ENCODE measurements around the gene FER. TPM values are rescaled to one million over a fixed set of nuclear protein-coding genes. Genes with fewer than 3 reads are reported as not detected.

FER gene
- polyA plus RNA-seq, 1 of the 3 experiments (the other 2 are of a cell fraction) = 1.8 TPM

GRCh38 chr5:108810717-108811116 lies 63.0 kb downstream of the FER start:
- 86% methylated on average over 2 of the region's 3 CpGs for WGBS (ENCODE audit: low lambda C conversion rate)

GRCh38 chr5:108813673-108814072 lies 66.0 kb downstream of the FER start:
- no peak overlapping the region for H3K4me2 ChIP-seq
- no peaks in the 10 kb centered on the region for H4K20me1 ChIP-seq (ENCODE audit: insufficient read depth)
- peaks cover 46% of the 10 kb centered on the region for H3K79me2 ChIP-seq (ENCODE audit: insufficient read depth)
- no peaks in the 10 kb centered on the region for H3K36me3 ChIP-seq (replicated peaks in 1 of 2; ENCODE audit: control insufficient read depth in 1 of 2, insufficient read depth in 2 of 2, low read length in 1 of 2)
- H3K27ac ChIP-seq (ENCODE audit: low read depth in 2 of 2, low read length in 1 of 2) = no peak overlapping the region
- ChIA-PET POLR2A (no interaction called here), CTCF (no interaction called here)
- WGBS (ENCODE audit: low lambda C conversion rate) = 97% methylated on average over 3 of the region's 3 CpGs
- no peaks in the 10 kb centered on the region for H3K9me3 ChIP-seq
- no peak overlapping the region for H3K4me3 ChIP-seq (ENCODE audit: low read depth in 2 of 2, low read length in 1 of 2)
- H3K4me1 ChIP-seq (ENCODE audit: control insufficient read depth in 1 of 2, insufficient read depth in 2 of 2, low read depth in 1 of 2, low read length in 1 of 2) = no peaks in the 10 kb centered on the region; a peak in 1 of 4 replicates
- TF ChIP-seq TAF1 (IDR thresholded peaks at IDR 0.05; ENCODE audit: borderline replicate concordance, low read depth, low read length) (no peak), MAX (IDR thresholded peaks at IDR 0.05; ENCODE audit: low read depth) (no peak), USF2 (IDR thresholded peaks at IDR 0.05; ENCODE audit: borderline replicate concordance, low read depth, low read length) (no peak), CHD2 (IDR thresholded peaks at IDR 0.05; ENCODE audit: low read length, partially characterized antibody) (no peak), TEAD4 (IDR thresholded peaks at IDR 0.05; ENCODE audit: borderline replicate concordance, insufficient read depth) (no peak)
- peaks cover 10% of the 10 kb centered on the region for H3F3A ChIP-seq (replicated peaks; ENCODE audit: insufficient read depth)
- DNase-seq = no peak
- no peaks in the 10 kb centered on the region for H3K27me3 ChIP-seq (ENCODE audit: insufficient read depth)
- H3K9me2 ChIP-seq = no peaks in the 10 kb centered on the region
- H2AFZ ChIP-seq (ENCODE audit: low read depth) = no peak overlapping the region
- H3K9ac ChIP-seq = no peak overlapping the region

More at GRCh38 chr5:108810717-108811116, 63.0 kb downstream of the FER start:
- H3K79me2 ChIP-seq (ENCODE audit: insufficient read depth) = peaks cover 69% of the 10 kb centered on the region
- TF ChIP-seq FOXJ3 (CRISPR knock-in tag; IDR thresholded peaks at IDR 0.05) (no peak), MXI1 (IDR thresholded peaks at IDR 0.05; ENCODE audit: low read depth, low read length) (no peak)
- ChIA-PET CTCF (interaction anchor here (1.0 kb wide), 1 partner anchor 19 kb away, joined by 3 read pairs; no protein-coding TSS in a partner anchor), POLR2A (no interaction called here)
- H3K9ac ChIP-seq = no peak overlapping the region
- no peaks in the 10 kb centered on the region for H3K9me2 ChIP-seq
- H3K27ac ChIP-seq (ENCODE audit: low read depth in 2 of 2, low read length in 1 of 2) = no peak overlapping the region
- no peak overlapping the region for H3K4me2 ChIP-seq
- H3K4me1 ChIP-seq (ENCODE audit: control insufficient read depth in 1 of 2, insufficient read depth in 2 of 2, low read depth in 1 of 2, low read length in 1 of 2) = no peaks in the 10 kb centered on the region
- no peaks in the 10 kb centered on the region for H3K27me3 ChIP-seq (ENCODE audit: insufficient read depth)
- H3K9me3 ChIP-seq = no peaks in the 10 kb centered on the region
- H3K4me3 ChIP-seq (ENCODE audit: low read depth in 2 of 2, low read length in 1 of 2) = no peak overlapping the region; a peak in 1 of 4 replicates
- DNase-seq = no peak
- H4K20me1 ChIP-seq (ENCODE audit: insufficient read depth) = no peaks in the 10 kb centered on the region
- peaks cover 10% of the 10 kb centered on the region for H3F3A ChIP-seq (replicated peaks; ENCODE audit: insufficient read depth)
- no peaks in the 10 kb centered on the region for H3K36me3 ChIP-seq (replicated peaks in 1 of 2; ENCODE audit: control insufficient read depth in 1 of 2, insufficient read depth in 2 of 2, low read length in 1 of 2)
- no peak overlapping the region for H2AFZ ChIP-seq (ENCODE audit: low read depth)

GRCh38 chr5:108814551-108814950 lies 66.9 kb downstream of the FER start:
- POLR2A ChIA-PET = no interaction called here
- H3K9ac ChIP-seq = no peak overlapping the region
- no peak for DNase-seq
- no peaks in the 10 kb centered on the region for H4K20me1 ChIP-seq (ENCODE audit: insufficient read depth)
- no peak overlapping the region for H2AFZ ChIP-seq (ENCODE audit: low read depth)
- peaks cover 10% of the 10 kb centered on the region for H3F3A ChIP-seq (replicated peaks; ENCODE audit: insufficient read depth)
- 91% methylated on average over 4 of the region's 4 CpGs for WGBS (ENCODE audit: low lambda C conversion rate)
- H3K79me2 ChIP-seq (ENCODE audit: insufficient read depth) = peaks cover 42% of the 10 kb centered on the region
- no peak overlapping the region for H3K4me2 ChIP-seq
- no peaks in the 10 kb centered on the region for H3K9me3 ChIP-seq
- CTCF ChIA-PET = no interaction called here
- no peak overlapping the region for H3K4me3 ChIP-seq (ENCODE audit: low read depth in 2 of 2, low read length in 1 of 2)
- no peaks in the 10 kb centered on the region for H3K9me2 ChIP-seq
- H3K36me3 ChIP-seq (replicated peaks in 1 of 2; ENCODE audit: control insufficient read depth in 1 of 2, insufficient read depth in 2 of 2, low read length in 1 of 2) = no peaks in the 10 kb centered on the region
- H3K4me1 ChIP-seq (ENCODE audit: control insufficient read depth in 1 of 2, insufficient read depth in 2 of 2, low read depth in 1 of 2, low read length in 1 of 2) = no peaks in the 10 kb centered on the region; a peak in 1 of 4 replicates
- no peaks in the 10 kb centered on the region for H3K27me3 ChIP-seq (ENCODE audit: insufficient read depth)
- H3K27ac ChIP-seq (ENCODE audit: low read depth in 2 of 2, low read length in 1 of 2) = no peak overlapping the region
- TF ChIP-seq JUND (IDR thresholded peaks at IDR 0.05) (no peak), CTCF (IDR thresholded peaks at IDR 0.05) (no peak), FOXJ3 (CRISPR knock-in tag; IDR thresholded peaks at IDR 0.05) (no peak), FOSL2 (IDR thresholded peaks at IDR 0.05; ENCODE audit: borderline replicate concordance, low read depth) (no peak), YY1 (IDR thresholded peaks at IDR 0.05; ENCODE audit: low read depth) (no peak), NFIC (IDR thresholded peaks at IDR 0.05; ENCODE audit: borderline replicate concordance) (no peak), RXRA (IDR thresholded peaks at IDR 0.05; ENCODE audit: borderline replicate concordance, low read depth) (no peak), PBX3 (IDR thresholded peaks at IDR 0.05) (no peak), ELF1 (IDR thresholded peaks at IDR 0.05) (no peak), EP300 (IDR thresholded peaks at IDR 0.05; ENCODE audit: borderline replicate concordance in 1 of 2, low read depth in 1 of 2, low read length in 1 of 2) (no peak), GATA2 (CRISPR knock-in tag; IDR thresholded peaks at IDR 0.05) (no peak), MEF2A (IDR thresholded peaks at IDR 0.05; ENCODE audit: borderline replicate concordance, low read depth) (no peak), GABPA (IDR thresholded peaks at IDR 0.05; ENCODE audit: low read depth) (no peak), POLR2AphosphoS5 (IDR thresholded peaks at IDR 0.05; ENCODE audit: low read depth, low read length) (no peak), TCF12 (IDR thresholded peaks at IDR 0.05) (no peak), RFX5 (IDR thresholded peaks at IDR 0.05; ENCODE audit: low read length) (no peak)
